Measurements from ENCODE around the gene KCNMB2.

The KCNMB2 gene

DNA sequence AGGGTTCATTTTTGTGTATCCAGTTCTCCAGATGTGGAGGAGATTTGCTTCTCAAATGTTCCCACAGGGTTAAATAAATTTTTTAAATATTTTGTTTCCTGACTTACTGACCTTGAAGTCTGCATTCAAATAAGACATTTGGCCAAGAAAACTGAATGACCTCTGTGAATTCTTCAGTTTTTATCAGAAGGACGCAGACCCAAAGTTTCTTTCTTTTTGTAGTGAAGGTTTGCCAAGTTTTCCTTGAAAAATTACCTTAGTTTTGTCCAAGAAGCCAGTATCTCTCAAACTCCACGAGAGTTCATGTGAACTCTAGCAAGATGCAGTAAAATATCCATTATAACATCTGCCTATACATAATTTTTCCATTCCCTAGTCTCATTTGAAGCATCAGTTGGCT is 332.4 kb downstream of the KCNMB2 start:
- H3K9me3 ChIP-seq, result no peaks in the 10 kb centered on the region
- no peaks in the 10 kb centered on the region for H3K4me1 ChIP-seq
- no peak overlapping the region for H3K4me3 ChIP-seq
- H4K20me1 ChIP-seq, result no peaks in the 10 kb centered on the region
- no peak overlapping the region for H3K27ac ChIP-seq
- no peak overlapping the region for H3K9ac ChIP-seq
- no peak for TF ChIP-seq Cebpa-rat (IDR thresholded peaks at IDR 0.05)
- no peaks in the 10 kb centered on the region for H3K27me3 ChIP-seq
- H3K36me3 ChIP-seq, result no peaks in the 10 kb centered on the region
- H3K4me2 ChIP-seq, result no peak overlapping the region

DNA sequence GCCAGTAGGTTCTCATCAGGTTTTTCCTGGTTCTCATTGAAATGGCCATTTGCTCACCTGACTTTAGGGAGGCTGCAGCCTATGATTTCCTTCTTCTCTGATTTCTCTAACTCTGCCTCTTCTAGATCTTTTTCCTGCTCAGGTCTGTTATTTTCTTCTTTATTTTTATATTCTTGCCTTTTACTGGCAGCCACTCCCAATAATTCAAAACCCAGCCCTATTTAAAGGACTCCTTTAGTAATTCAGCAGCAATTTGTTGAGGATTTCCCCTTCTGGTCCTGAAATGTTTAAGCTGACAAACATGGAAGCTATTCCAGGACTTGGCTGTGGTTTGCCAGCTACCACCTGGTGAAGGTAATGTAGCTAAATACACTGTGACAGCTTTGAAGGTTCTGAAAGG is 333.8 kb downstream of the KCNMB2 start:
- Histone ChIP-seq H4K20me1 (no peaks in the 10 kb centered on the region), H3K9ac (no peak overlapping the region), H3K27me3 (no peaks in the 10 kb centered on the region), H3K9me3 (no peaks in the 10 kb centered on the region), H3K4me3 (no peak overlapping the region), H3K36me3 (no peaks in the 10 kb centered on the region), H3K27ac (no peak overlapping the region), H3K4me2 (no peak overlapping the region), H3K4me1 (no peaks in the 10 kb centered on the region)
- TF ChIP-seq Cebpa-rat (IDR thresholded peaks at IDR 0.05), result no peak

DNA sequence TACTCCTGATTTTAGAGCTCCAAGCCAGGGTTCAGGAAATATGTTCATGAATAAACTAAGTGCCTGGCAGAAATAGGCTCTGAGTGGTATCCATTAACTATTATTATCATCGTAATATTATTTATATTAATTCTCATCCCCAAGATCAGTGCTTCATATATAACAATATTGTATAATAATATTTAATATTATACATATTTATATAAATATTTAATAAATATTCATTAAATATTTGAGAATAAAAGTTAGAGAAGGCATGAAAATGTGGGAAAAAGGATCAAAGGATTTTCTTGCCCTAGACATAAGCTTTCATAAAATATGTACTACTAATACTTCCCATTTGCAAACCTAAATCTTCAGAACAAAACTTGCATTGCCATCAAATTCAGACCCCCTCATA is 338.9 kb downstream of the KCNMB2 start:
- H3K4me1 ChIP-seq, result no peaks in the 10 kb centered on the region
- H3K9me3 ChIP-seq, result no peaks in the 10 kb centered on the region
- no peak overlapping the region for H3K27ac ChIP-seq
- TF ChIP-seq Cebpa-rat (IDR thresholded peaks at IDR 0.05), result no peak
- no peak overlapping the region for H3K4me3 ChIP-seq
- no peaks in the 10 kb centered on the region for H3K36me3 ChIP-seq
- no peaks in the 10 kb centered on the region for H3K27me3 ChIP-seq
- H4K20me1 ChIP-seq, result no peaks in the 10 kb centered on the region
- H3K4me2 ChIP-seq, result no peak overlapping the region
- H3K9ac ChIP-seq, result no peak overlapping the region

DNA sequence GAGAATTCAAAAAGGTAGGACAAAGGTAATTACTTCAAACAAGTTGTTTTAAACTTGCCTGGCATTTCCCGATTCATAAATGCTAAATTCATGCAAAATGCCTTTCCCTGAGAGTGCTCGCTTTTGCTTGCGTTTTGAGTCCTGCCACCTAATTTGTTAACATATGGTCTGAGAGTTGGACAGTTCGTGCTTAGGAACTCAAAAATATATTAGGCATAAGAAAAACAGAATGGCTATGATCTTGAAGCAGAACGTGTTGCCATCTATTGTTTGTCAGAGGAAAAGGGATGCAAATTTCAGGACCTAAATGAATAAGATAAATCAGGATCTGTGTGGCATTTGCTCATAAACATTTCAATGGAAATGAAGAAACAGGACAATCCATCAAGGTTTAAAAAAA is 339.6 kb downstream of the KCNMB2 start:
- H3K9ac ChIP-seq, result no peak overlapping the region
- no peaks in the 10 kb centered on the region for H3K9me3 ChIP-seq
- TF ChIP-seq Cebpa-rat (IDR thresholded peaks at IDR 0.05), result no peak
- no peaks in the 10 kb centered on the region for H3K4me1 ChIP-seq
- no peaks in the 10 kb centered on the region for H4K20me1 ChIP-seq
- H3K4me3 ChIP-seq, result no peak overlapping the region
- no peaks in the 10 kb centered on the region for H3K27me3 ChIP-seq
- H3K36me3 ChIP-seq, result no peaks in the 10 kb centered on the region
- H3K27ac ChIP-seq, result no peak overlapping the region
- no peak overlapping the region for H3K4me2 ChIP-seq

DNA sequence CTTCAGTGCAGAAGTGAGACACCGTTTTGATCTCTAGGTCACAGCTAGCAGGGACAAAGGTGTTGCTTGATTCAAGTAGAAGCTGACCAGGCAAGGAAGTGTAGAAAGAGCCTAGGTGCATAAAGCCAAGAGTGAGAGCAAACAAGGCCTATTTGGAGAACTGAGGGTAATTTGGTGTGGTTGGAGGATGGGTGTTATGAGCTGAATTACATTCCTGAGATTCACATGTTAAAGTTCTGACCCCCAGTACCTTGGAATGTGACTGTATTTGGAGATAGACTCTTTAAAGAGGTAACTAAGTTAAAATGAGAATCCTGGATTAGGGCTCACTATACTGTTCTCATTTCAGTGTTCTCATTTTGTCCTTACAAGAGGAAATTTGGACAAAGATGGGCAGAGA is 344.0 kb downstream of the KCNMB2 start:
- Histone ChIP-seq H3K4me3 (no peak overlapping the region), H3K9me3 (no peaks in the 10 kb centered on the region), H3K27me3 (no peaks in the 10 kb centered on the region), H3K4me2 (no peak overlapping the region), H3K9ac (no peak overlapping the region), H3K4me1 (no peaks in the 10 kb centered on the region), H3K27ac (no peak overlapping the region), H4K20me1 (no peaks in the 10 kb centered on the region), H3K36me3 (no peaks in the 10 kb centered on the region)
- TF ChIP-seq Cebpa-rat (IDR thresholded peaks at IDR 0.05), result no peak

Data from BLaER1 (cell line).